GM23248 (cell line): ENCODE data around the gene GLRX5.

Experiments
- EZH2 ChIP-seq: fragments of 200-600 bp; sonication (generic); IDR thresholded peaks from 2 replicates; pipeline ENCODE4 v1.6.1; 2018; ENCODE audit warnings: antibody characterized with exemption, mild to moderate bottlenecking; ENCODE audit not compliant: insufficient read depth, poor library complexity, severe bottlenecking
- EZH2phosphoT487 ChIP-seq: fragments of 200-600 bp; sonication (generic); IDR thresholded peaks from 2 replicates; pipeline ENCODE4 v1.6.1; 2018; ENCODE audit warnings: antibody characterized with exemption, moderate library complexity, mild to moderate bottlenecking, low read depth; ENCODE audit not compliant: insufficient read depth

DNA sequence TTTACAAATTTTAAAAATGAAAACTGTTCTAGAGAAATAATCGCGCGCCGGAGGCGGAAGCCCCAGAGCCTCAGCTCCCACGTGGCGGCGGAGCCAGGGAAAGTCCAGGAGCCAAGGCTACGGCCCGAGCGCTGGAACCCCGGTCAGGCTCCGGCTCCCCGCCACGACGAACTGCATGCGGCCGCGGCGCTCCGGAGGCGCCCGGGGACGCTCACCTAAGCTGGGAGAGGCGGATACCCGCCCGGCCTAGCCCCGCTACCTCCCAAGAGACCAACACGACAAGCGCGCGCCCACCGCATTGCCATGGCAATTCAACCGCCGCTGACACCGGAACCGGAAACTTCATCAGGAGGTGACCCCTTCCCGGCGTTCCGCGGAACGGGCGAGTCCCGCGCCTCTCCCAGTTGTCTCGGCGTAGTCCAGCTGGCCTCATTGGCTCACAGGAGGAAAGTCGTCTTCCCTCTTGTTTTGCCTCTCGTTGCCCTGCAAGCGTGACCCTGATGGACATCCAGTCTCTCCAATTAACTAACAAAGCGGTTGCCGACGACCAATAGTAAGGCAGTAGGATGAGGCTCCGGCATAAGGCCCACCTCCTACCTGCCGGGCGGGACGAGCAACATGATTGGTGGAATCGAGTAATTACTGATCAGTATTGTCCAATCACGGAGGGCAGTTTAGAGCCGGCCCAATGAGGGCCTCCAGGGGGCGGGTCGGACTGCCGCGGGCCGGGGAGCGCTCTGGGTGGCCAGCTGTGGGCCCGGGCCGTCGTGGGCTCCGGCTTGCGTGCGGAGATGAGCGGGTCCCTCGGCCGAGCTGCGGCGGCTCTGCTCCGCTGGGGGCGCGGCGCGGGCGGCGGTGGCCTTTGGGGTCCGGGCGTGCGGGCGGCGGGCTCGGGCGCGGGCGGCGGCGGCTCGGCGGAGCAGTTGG lies at the start of gene GLRX5:
- TF ChIP-seq EZH2 (no peak), EZH2phosphoT487 (no peak)
